Measurements from ENCODE around the gene TRIM43. TPM values are rescaled to one million over a fixed set of nuclear protein-coding genes. Genes with fewer than 3 reads are reported as not detected.

The TRIM43 gene
- total RNA-seq, 1 donor from 2014 or later: not detected

Other genes with a start within 250 kb of the TRIM43 start
- 28.8 and 31.1 TPM in 2 replicates for gene FAHD2A, start 189.3 kb upstream of the TRIM43 start, total RNA-seq
- not detected in 2 replicates for gene TRIM43B, start 107.2 kb upstream of the TRIM43 start, total RNA-seq

All from progenitor cell of endocrine pancreas (in vitro differentiated cells).